GM19043 (cell line): Measurements from ENCODE around the gene RHOH.
A peak's percentile ranks its signal among the peaks of the same experiment; 100 is the strongest.

Experiments used
- ATAC-seq: cut with Tn5 transposase; IDR thresholded peaks from one replicate; pipeline ENCODE4 v1.9.1; 2021; ENCODE audit warnings: low read depth; ENCODE audit not compliant: unreplicated experiment

RHOH gene

GRCh38 chr4:40202474-40202873 lies 5.6 kb downstream of the RHOH start:
- ATAC-seq: no peak

DNA sequence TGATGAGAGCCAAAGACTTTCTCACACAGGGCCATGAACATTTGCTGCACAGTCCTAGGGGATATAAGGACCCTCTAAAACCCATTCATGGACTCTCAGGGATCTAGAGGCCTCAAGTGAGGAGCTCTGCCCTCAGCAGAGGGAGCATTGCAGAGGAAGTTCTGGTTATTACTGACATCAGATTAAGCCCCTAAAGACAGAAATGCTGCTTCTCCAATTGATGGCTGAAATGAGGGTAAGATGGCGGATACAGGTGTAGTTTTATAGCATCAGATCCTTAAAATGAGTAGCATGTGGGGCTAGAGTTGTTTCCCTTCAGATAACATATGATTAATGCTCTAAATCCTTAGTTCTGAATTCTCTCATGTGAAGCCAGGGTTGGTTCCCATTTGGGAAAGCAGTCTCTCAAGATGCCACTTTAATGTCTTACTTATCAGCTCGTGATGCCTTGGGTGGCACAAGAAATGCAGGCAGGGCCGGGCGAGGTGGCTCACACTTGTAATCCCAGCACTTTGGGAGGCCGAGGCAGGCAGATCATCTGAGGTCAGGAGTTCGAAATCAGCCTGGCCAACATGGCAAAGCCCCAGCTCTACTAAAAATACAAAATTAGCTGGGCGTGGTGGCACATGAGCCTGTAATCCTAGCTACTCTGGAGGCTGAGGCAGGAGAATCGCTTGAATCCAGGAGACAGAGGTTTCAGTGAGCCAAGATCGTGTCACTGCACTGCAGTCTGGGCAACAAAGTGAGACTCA lies 7.9 kb downstream of the RHOH start:
- no peak for ATAC-seq

GRCh38 chr4:40205259-40206198 lies 8.7 kb downstream of the RHOH start:
- ATAC-seq: peak; percentile 67

- ATAC-seq: no peak
Observed at GRCh38 chr4:40206426-40206825, 9.6 kb downstream of the RHOH start.

DNA sequence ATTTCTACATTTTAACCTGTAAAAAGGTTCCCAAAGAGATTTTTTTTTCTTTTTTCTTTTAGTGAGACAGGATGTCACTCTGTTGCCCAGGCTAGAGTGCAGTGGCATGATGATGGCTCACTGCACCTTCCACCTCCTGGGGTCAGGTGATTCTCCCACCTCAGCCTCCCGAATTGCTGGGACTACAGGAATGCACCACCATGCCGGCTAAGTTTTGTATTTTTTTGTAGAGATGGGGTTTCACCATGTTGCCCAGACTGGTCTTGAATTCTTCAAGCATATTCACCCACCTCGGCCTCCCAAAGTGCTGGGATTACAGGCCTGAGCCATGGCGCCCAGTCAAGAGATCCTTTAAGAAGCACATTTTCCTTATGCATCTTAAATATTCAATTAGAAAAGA lies 12.6 kb downstream of the RHOH start:
- no peak for ATAC-seq

- no peak for ATAC-seq
Observed at GRCh38 chr4:40210776-40211175, 13.9 kb downstream of the RHOH start.

DNA sequence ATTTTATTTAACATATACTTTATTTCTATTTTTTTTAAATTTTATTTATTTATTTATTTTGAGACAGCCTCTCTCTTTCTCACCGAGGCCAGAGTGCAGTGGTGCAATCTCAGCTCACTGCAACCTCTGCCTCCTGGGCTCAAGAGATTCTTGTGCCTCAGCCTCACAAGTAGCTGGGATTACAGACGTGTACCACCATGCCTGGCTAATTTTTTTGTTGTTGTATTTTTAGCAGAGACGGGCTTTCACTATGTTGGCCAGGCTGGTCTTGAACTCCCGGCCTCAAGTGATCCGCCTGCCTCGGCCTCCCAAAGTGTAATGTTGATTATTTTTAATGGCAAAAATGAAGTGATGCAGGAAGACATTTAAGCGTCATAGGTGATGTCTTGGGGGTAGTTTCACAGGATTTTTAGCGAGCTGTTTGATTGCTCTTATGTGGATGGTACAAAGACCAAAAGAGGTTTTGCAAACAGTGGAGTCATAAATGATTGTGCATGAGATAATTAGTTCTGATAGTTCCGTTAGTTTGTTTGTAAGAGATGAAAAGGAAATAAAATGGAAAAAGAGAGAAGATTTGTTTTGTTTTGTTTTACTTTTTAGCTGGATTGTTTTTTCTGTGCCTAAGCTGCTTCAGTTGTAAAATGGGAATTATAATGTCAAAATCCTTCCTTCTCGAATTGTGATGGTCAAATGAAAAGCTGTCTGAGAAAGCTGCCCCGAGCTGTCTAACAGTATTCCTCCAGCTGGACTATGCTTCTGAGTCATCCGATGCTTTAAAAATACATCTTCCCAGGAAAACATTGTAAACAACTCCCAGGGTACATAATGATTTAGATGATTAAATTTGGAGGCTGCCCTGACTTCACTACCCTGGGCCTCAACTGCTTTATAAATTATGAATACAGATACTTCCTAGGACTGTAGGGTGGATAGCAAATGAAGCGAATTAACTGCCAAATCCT lies 14.7 kb downstream of the RHOH start:
- ATAC-seq: no peak

DNA sequence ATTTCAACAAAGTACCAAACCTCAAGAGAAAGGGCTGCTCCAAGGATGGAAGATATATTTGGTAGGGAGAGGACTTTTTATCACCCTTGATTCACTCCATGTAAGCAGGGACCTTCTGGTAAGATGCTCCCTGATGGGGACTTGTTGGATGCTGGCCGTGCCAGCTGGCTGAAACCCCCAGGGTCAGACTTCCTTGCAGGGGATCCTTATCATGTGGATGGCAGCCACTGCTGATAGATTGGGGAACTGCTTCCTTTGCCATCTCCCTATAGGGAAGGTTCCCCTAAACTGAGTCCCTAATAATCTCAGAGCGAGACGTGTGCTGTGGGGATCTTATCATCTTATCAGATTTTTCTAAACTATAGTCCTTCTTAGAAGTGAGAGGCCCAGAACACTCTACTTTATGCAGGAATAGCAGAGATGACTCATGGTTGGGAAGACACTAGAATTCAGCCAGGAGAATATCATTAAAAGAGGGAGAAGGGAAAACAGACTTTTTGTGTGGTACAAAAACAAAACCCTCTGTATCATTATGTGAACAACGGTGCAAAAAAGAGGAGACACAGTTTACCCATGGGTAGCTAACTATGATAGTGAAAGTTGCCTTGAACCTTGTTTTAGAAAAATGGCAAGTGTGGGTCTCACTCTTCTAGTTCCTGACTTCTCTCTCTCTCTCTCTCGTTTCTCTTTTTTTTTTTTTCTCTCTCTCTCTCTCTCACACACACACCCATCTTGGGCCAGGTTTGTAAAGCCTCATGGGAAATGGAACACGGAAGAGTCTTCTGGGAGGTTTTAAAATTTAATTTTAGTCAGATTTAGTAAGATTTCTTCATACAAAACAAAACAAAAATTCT lies 16.1 kb downstream of the RHOH start:
- ATAC-seq: no peak

DNA sequence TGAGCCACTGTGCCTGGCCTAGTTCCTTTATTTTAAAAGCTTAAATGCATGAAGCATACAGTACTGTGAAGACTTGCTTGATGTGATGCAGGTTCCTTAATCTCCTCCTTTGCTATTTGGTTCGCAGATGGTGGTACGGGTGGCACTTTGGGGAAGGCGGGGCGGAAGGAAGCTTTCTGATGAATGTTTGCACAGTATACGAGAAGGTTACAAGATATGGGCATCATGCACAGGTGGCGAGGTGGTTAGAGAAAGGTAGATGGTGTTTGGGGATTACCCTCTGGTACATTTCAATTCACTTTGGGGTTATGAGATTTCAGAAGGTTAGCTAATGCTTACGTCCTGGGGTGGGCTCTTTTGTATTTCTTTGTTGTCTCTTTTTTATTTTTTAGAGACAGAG lies 17.2 kb downstream of the RHOH start:
- ATAC-seq: no peak

DNA sequence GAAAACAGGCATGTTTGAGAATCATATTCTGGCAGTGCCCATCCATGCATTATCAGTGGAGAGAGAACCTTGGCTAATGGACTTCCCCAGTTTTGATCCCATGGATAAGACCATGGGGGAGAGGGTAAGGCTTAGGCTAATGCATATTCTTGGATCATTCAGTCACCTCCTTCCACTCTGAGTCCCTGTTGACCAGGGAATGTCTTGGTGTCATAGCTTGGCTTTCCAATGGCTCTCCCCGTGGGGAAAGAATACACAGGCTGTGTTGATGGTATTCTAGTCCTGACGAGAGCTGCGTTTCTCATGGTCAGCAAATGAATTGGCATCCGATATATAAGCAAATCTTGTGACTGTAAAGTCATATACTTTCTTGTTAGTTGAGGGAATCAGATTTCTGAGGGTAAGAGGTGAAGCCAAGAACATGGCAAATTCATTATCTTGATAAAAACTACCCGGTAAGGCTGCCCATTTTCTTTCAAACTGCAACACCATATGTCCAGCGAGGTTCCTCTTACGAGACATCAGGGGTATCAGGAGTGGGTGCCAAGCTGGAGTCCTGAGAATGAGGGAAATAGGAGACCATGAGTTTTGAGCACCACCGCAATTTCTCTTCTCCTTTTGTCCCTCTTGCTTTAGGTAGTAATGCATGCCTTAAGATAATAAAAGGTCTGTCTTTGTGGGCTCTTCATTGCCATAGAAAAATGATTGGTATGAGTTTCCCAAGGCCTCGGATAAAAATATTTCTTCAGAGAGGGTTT lies 18.0 kb downstream of the RHOH start:
- ATAC-seq: no peak

DNA sequence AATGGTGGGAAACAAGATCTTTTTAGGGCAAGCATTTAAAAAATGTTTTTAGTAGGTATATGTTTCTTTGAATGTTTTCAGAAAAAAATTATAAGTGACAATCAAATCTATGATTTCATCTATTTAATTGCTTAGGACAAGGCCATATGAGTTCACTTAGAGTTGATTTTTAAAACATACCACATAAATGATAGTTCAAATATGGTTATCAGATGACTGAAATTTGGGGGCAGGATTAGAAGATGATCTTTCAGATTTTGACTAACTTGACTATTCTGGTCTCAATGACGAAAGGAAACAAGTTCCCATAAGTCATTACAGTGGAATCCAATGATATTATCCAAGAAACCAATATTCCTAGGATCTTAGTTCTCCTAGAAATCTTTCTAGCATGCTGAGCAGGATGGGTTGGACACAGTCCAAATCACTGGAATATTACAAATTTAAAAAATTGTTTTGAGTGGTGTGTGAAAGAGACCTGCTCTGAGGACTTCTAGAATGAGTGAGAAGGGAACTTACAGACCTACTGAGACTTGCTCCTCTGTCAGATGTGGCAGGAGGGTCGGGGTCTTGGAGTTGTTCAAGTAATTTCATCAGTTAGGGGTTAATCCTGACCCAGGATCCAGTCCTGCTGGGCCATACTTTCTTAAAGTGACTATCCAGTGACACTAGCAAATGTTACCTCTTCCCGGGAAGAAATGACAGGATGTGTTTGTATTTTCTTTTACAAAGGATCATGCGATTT lies 20.0 kb downstream of the RHOH start:
- no peak for ATAC-seq

- no peak for ATAC-seq
Observed at GRCh38 chr4:40221744-40222143, 24.9 kb downstream of the RHOH start.

DNA sequence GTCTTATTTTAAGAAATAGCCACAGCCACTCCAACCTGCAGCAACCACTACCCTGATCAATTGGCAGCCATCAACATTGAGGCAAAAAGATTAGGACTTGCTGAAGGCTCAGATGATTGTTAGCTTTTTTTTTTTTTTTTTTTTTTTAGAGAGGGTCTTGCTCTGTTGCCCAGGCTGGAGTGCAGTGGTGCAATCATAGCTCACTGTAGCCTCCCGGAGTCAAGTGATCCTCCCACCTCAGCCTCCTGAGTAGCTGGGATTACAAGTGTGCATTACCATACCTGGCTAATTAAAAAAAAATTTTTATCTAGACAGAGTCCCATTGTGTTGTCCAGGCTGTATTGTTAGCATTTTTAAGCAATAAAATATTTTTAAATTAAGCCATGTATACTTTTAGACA lies 26.5 kb downstream of the RHOH start:
- no peak for ATAC-seq

DNA sequence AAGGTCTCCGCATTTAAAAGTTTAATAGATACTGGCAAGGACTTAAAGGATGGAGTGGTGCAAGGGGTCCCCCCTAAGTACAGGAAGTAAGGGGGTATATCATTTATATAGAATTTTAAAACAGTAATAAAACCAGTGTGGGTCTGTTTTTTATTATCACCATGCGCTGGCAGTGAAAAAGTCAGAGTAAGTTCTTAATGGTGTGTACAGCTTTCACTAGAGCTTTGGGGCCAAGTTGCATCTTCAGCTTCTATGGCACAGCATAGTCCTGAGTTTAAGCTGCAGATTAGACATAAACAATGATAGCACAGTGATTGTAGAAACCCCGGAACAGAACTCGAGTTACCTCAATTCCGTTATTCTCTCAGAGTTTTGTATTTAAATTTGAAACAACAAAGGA lies 27.6 kb downstream of the RHOH start:
- ATAC-seq: no peak

DNA sequence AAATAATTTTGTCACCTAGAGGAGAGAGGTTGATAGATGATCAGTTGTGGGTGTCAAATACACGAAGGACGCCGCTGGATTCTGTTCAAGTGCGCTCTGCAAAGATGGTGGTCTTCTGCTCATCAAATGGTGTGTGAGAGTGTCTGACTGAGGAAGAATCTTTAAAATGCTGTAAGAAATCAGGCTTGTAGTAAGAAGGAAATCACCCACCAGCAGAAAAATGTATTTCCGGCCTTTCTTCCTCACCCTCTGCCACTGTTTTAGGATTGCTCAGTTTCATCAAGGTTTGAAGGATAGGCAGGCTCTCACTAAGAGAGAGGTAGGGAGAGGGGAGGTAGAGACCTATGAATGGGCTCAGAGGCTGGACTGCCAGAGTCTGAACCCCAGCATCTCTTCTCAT lies 28.7 kb downstream of the RHOH start:
- no peak for ATAC-seq

- no peak for ATAC-seq
Observed at GRCh38 chr4:40227284-40227683, 30.5 kb downstream of the RHOH start.

DNA sequence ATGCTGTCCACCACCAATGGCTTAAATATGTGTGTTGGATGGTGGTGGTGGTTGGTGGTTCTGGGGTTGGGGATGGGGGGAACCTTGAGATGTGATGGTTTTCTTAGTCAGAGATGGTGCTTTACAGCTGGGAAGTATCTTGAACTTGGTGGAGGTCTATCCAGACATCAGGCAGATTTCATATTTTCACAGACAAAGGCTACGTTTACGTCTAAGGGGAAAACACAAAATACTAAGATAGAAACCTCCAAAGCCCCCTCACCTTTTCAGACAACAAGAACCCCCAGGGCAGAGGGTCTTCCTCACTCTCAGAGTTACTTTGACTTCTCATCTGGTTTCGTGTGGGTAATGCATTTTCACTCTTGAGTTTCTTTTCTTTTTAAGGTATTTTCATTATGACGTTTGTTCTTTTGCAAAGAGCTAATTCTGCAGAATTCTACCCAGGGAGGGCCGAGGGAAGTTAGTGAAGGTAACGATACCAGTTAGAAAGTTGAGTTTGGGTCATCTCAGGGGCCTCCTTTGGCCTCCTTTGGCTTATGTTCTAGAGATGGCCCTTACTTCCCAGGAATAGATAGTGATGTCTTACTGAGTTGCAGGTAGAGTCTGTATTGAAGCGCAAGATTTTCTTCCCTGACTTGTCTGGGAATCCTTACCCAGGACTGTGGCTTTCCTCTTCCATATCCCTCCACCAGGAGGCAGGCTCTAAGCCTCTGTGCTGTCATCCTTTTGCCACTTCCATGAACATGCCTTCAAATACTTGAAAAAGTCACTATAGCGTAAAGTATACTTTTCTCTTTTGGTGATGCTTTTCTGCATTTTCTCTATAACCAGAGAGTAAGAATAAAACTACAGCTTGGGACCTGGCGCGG lies 31.9 kb downstream of the RHOH start:
- ATAC-seq: peak; percentile 48
